Heart left ventricle (tissue), 13 donors: ENCODE results near the gene FBXW7.

Experiments
- CTCF ChIP-seq, 12 donors: fragments of 200-600 bp; sonication (generic) in 4 of 12; IDR thresholded peaks; one replicate each; pipeline versions ENCODE4 v1.5.0 to v1.8.0; 2018 to 2022; ENCODE audit warnings: antibody characterized with exemption in 12 of 12, mild to moderate bottlenecking in 5 of 12
- POLR2A ChIP-seq, 2 donors: fragments of 450-650 bp; IDR thresholded peaks; one replicate each; pipeline ENCODE4 v1.6.1; 2017; ENCODE audit warnings: antibody characterized with exemption in 2 of 2, mild to moderate bottlenecking in 2 of 2, moderate library complexity in 2 of 2
- donor health status: ischemic (EF 13 %, LVEDD 7.1; RV severe dilation, severe dysfunction).
- donor health status: DM: no; HTN: yes; CAD: no.
- donor health status: DM: no; HTN: no; CAD: no.
- donor health status: ischemic (EF 25% LVEDD 6.9; RV normal size, moderate dysfunction).
- donor health status: ischemic (EF 25% LVEDD 5.7; RV mildly dilated, moderate dysfunction).
- donor health status: ischemic (EF 35%, LVEDD 5.7; RV mildly dilated, moderate dysfunction).
- donor health status: nonischemic (EF 11% LVEDD 7.7; RV severe dilation, severe dysfunction).
- donor health status: DM: yes; HTN: yes; CAD: no.
- donor health status: PGD.
- donor health status: ischemic (EF 29% LVEDD 5.4; RV normal size, mild dysfunction).
- donor health status: nonischemic (EF 23%, LVEDD 6.1; RV moderate dilation, normal function).

GRCh38 chr4:152540941-152541340 is 5.0 kb upstream of the FBXW7 start:
- TF ChIP-seq CTCF (IDR thresholded peaks at IDR 0.05) (no peak), POLR2A (IDR thresholded peaks at IDR 0.05) (no peak)
